NCI-H187 treated with DMSO at 0.1 percent for 48 hours (cell line): Measurements from ENCODE around the gene ERAS.

Experiments used
- DNase-seq: peaks from one replicate; lab custom pipeline; 2025; lab: John Stamatoyannopoulos, UW

ERAS gene

DNA sequence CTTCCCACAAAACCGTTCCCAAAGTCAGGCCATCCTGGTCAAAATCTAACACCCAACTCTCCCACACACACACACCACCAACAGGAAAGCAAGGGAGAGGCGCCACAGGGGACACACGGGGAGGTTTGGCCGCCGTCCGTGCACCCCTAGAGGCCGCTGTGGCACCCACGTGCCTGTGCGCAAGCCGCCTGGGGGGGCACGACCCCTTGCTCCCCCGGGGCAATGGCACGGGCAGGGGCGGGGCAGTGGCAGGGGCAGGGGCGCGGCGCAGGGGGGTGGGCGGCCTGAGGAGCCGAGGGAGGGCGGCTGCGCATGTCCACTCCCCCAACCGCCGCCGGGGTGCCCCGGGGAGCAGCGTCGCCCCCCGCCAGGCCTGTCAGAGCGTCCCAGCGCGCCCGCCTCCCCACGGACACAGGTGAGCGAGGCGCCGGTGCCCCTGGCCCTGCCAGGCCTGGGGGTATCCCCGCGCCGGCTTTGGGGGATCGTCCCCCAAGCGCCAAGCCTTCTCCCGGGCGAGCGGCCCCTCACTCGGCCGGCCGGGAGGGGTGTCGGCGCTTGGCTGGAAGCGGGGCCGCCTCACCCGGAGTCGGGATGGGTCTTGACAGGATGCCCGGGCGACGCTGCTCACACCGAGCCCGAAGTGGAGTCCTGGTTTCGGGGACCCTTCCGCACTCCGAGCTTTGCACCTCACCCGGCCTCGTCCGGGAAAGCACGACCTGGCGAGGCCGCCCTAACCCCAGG lies at the start of gene ERAS:
ERAS (plus strand) TSS at position 379 of the 741 bp plus-strand sequence. CDS start 2,611 bp downstream, outside the sequence.
- DNase-seq, result no peak

GRCh38 chrX:48776818-48777439 lies 49.4 kb upstream of the ERAS start:
- DNase-seq, result no peak

DNA sequence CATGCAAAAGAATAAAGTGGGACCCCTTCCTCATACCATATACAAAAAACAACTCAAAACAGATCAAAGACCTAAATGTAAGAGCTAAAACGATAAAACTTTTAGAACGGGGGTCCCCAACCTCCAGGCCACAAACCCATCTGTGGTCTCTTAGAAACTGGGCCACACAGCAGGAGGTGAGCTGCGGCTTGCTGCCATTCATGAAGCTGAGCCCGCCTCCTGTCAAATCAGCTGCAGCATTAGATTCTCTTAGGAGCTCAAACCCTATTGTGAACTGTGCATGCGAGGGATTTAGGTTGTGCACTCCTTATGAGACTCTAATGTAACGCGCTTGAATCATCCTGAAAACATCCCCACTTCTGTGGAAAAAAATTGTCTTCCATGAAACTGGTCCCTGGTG lies 46.9 kb upstream of the ERAS start:
- DNase-seq, result no peak

DNA sequence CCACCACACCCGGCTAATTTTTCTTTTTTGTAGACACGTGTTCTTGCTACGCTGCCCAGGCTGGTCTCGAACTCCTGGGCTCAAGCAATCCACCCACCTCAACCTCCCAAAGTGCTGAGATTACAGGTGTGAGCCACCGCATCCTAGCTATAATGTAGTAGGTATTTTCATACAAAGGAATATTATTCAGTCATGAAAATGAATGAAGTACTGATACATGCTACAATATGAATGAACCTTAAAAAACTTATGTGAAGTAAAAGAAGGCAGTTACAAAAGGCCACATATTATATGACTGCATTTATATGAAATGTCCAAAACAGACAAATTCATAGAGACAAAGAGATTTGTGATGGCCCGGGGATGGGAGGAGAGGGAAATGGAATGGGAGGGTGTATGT lies 44.6 kb upstream of the ERAS start:
- DNase-seq, result no peak

DNA sequence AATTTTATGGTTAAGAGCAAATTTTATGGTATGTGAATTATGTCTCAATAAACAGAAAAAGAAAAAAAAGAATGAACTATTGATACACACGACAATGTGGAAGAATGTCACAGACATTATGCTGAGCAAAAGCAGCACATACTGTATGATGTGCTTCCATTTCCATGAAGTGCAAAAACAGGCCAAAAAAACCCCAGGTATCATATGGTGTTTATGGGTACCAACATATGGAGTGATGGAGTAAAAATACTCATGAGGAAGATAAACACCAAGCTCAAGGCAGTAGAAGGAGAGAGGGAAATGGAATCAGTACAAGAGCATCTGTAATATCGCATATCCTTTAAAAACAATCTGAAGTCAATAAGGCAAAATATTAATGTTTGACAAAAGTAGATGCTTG lies 44.1 kb upstream of the ERAS start:
- DNase-seq, result no peak

- DNase-seq, result no peak
Measured at GRCh38 chrX:48782795-48783194, 43.5 kb upstream of the ERAS start.

GRCh38 chrX:48784726-48785125 lies 41.6 kb upstream of the ERAS start:
- DNase-seq, result no peak

GRCh38 chrX:48785186-48785539 lies 41.1 kb upstream of the ERAS start:
- no peak for DNase-seq

GRCh38 chrX:48785540-48786214 lies 40.6 kb upstream of the ERAS start:
- DNase-seq, result no peak

DNA sequence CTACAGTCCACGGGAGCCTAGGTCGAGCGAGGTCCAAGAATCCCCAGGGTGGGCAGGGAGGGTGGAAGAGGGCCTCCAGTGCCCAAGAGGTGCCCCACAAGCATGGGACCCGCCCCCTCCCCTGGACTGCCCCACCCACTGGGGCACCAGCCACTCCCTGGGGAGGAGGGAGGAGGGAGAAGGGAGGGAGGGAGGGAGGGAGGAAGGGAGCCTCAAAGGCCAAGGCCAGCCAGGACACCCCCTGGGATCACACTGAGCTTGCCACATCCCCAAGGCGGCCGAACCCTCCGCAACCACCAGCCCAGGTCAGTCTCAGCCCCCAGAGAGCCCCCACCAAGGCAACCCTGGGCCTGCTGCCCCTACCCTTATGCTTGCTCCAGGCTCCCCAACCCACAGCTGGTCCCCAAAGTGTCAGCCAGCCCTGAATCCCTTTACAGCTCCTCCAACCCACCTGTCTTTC lies 39.9 kb upstream of the ERAS start, which contains the start of gene GATA1:
GATA1 (plus strand) TSS at position 250 of the 460 bp plus-strand sequence. CDS start 4,520 bp downstream, outside the sequence.
- no peak for DNase-seq

DNA sequence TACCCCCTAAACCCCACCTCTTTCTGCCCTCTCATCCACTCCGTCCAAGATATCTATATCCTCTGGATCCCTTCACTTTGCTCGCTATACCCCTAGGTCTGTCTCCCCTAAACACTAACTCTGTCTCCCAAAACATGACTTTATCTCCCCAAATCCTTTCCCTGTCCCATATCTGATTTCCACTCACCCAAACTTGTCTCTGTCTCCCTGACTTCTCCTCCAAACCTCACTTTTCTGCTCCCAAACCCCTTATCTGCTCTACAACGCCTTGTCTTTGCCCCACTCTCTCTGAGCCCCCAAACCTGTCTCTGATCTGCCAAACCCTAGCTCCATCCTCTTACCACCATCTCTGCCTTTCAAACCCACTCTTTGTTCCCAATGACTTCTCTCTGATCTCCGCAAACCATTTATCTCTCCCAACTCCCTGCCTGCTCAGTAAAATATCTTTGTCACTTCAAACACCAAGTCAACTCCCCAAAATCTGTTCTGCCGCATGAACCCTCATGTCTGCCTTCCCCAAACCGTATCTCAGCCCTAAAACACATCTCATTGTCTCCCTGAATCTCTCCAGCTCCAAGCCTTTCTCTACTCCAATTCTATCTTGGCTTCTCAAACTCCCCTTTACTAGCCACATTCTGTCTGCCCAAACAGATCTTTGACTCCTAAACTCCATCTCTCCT lies 39.3 kb upstream of the ERAS start:
- no peak for DNase-seq

- DNase-seq, result no peak
Measured at GRCh38 chrX:48787505-48788443, 38.5 kb upstream of the ERAS start.

GRCh38 chrX:48789366-48790220 lies 36.7 kb upstream of the ERAS start:
- no peak for DNase-seq

DNA sequence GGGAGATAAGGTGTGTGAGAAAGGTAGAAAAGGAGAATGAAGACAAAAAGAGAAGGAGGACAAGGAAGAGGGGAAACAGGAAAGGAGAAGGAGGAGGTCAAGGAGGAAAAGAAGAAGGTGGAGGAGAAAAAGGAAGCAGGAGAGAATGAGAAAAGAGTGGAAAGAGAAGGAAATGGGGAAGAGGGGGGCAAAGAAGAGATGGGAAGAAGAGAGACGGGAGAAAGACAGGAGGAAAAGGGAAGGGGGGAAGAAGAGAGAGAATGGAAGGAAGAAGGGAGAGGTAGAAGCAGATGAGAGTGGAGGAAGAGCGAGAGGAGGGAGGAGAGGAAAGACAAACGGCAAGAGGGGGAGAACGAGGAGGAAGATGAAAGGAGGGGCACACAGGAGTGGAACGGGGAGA lies 35.8 kb upstream of the ERAS start:
- no peak for DNase-seq

- no peak for DNase-seq
Measured at GRCh38 chrX:48791063-48791820, 35.1 kb upstream of the ERAS start.

- no peak for DNase-seq
Measured at GRCh38 chrX:48792219-48792618, 34.1 kb upstream of the ERAS start.

GRCh38 chrX:48793935-48794334 lies 32.4 kb upstream of the ERAS start:
- DNase-seq, result no peak

DNA sequence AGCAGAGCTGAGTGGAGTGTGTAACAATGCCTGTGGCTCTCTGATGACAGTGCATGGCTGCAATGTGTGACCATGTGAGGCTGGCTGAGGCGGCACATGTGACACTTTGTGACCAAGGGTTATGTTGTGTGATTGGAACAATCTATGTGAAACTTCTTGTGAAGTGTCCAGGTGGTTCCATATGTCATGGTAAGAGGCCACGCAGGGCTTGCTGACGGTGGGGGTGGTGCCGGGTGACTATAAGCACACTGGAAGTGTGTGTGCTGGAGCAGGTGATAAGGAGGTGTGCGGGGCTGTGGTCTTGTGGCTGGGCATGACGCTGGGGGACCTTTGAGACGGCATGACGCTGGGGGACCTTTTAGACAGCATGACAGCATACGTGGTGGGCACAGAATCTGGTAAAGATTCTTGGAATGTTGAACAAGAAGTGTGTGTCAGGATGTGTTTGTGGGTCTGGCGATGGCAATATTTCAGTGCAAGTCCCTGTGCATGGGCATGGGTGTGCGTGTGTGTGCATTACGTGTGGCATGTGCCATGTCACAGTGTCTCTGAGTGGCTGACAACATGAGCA lies 31.9 kb upstream of the ERAS start:
- DNase-seq, result no peak

GRCh38 chrX:48794911-48795515 lies 31.3 kb upstream of the ERAS start:
- DNase-seq, result no peak
